ENCODE data around the gene DRC1.

- no peak for TF ChIP-seq CTCF (IDR thresholded peaks at IDR 0.05; ENCODE audit: insufficient read depth, low read length)
- TF ChIP-seq POLR2AphosphoS5 (IDR thresholded peaks at IDR 0.05; ENCODE audit: low read depth) = no peak
- TF ChIP-seq SPI1 (IDR thresholded peaks at IDR 0.05; ENCODE audit: borderline replicate concordance, low read depth) = no peak
- TF ChIP-seq, protein P1, sequence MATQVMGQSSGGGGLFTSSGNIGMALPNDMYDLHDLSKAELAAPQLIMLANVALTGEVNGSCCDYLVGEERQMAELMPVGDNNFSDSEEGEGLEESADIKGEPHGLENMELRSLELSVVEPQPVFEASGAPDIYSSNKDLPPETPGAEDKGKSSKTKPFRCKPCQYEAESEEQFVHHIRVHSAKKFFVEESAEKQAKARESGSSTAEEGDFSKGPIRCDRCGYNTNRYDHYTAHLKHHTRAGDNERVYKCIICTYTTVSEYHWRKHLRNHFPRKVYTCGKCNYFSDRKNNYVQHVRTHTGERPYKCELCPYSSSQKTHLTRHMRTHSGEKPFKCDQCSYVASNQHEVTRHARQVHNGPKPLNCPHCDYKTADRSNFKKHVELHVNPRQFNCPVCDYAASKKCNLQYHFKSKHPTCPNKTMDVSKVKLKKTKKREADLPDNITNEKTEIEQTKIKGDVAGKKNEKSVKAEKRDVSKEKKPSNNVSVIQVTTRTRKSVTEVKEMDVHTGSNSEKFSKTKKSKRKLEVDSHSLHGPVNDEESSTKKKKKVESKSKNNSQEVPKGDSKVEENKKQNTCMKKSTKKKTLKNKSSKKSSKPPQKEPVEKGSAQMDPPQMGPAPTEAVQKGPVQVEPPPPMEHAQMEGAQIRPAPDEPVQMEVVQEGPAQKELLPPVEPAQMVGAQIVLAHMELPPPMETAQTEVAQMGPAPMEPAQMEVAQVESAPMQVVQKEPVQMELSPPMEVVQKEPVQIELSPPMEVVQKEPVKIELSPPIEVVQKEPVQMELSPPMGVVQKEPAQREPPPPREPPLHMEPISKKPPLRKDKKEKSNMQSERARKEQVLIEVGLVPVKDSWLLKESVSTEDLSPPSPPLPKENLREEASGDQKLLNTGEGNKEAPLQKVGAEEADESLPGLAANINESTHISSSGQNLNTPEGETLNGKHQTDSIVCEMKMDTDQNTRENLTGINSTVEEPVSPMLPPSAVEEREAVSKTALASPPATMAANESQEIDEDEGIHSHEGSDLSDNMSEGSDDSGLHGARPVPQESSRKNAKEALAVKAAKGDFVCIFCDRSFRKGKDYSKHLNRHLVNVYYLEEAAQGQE (IDR thresholded peaks at IDR 0.05; ENCODE audit: insufficient replicate concordance, low read depth) = no peak
- TF ChIP-seq GABPA (IDR thresholded peaks at IDR 0.05; ENCODE audit: low read depth) = no peak
Observed at GRCh38 chr2:26479789-26480565, 78.3 kb downstream of the DRC1 start.

Measured in HL-60 (cell line).